ENCODE results near the gene RPP25L. TPM values are rescaled to one million over a fixed set of nuclear protein-coding genes. Genes with fewer than 3 reads are reported as not detected.

The RPP25L gene, protein sequence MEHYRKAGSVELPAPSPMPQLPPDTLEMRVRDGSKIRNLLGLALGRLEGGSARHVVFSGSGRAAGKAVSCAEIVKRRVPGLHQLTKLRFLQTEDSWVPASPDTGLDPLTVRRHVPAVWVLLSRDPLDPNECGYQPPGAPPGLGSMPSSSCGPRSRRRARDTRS
- total RNA-seq (2022; extraction: Qiagen RNA extraction; ENCODE audit: low read depth), result 28.5 to 47.8 TPM (median 42.7 TPM) in 5 replicates

DNA sequence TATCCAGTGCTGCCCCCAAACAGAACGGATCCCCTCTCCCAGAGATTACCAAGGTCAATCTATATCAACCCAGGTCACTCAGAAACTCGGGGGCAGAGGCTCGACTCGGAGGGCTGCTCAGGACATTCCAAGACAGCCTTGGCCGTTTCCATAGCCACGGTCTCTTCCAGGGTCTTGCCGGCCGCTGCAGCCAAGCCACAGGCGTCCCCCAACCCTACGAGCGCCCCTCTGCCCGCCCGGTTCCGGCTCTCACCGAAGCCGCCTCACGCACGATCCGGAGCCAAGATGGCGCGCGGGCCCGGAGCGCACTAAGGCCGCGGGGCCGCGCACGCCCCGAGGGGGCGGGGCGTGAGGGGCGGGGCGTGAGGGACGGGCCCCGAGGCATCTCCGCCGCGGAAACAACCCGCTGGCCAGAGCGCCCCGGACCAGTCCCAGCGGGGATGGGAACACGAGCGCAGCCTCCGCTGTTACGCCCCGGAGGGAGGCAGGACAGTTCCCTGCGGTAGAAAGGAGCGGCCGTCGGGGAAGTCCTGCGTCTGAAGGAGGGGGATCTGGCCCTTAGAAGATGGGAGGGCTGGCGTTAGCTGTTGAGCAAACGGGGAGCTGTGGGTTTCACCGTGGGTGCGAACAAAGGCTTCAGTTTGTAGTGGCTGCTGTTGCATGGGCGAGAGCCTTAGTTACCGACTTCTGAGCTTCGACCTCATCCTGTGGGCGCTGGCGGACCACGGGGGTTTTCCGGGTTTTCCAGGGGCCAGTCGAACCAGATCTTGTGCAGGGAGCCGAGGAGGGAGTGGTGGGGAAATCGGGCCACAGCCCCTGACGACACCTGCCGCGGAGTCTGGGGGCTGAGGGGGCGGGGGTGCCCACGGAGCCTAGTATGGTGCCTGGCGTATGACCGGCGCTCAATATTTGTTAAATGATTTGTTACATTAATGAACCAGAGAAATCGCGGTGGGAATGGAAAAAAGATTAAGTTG, at the start of gene RPP25L:
Gene RPP25L, minus strand, starts transcription at position 287 of the 977 bp plus-strand sequence. CDS start 801 bp downstream, outside the sequence.

DNA sequence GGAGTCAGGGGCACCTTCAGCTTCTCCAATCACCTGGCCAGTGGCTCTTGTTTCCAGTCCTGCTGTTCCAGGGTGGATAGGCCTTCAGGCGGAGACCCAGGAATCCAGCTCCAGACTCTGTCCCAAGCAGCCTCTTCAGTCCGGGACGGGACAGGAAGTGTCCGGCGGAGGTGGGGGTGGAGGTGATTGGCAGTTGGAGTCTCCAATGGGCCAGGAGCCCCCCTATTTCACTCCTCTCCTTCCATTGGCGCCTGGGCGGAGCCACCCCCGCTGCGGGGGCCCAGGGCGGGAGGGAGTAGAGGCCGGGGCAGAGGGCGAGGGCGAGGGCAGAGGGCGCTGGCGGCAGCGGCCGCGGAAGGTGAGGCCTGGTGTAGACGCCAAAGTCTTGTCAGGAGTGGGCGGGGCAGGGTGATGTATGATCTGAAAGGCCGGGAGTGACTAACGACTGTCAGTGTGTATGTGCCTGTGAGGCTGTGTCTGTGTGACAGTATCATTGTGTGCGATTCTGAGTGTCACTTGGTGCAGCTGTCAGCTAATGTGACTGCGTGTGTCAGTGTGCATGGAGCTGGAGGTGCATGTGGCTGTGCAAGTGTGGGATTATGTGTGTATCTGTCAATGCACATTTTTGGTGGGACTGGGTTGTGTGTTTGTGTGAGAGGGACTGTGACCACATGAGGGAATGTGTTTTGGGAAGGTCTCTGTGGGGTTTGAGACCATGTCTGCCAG, 40.1 kb upstream of the RPP25L start, which contains the start of gene IL11RA:
Gene IL11RA, plus strand, starts transcription at position 310 of the 726 bp plus-strand sequence. CDS start 3,033 bp downstream, outside the sequence.

DNA sequence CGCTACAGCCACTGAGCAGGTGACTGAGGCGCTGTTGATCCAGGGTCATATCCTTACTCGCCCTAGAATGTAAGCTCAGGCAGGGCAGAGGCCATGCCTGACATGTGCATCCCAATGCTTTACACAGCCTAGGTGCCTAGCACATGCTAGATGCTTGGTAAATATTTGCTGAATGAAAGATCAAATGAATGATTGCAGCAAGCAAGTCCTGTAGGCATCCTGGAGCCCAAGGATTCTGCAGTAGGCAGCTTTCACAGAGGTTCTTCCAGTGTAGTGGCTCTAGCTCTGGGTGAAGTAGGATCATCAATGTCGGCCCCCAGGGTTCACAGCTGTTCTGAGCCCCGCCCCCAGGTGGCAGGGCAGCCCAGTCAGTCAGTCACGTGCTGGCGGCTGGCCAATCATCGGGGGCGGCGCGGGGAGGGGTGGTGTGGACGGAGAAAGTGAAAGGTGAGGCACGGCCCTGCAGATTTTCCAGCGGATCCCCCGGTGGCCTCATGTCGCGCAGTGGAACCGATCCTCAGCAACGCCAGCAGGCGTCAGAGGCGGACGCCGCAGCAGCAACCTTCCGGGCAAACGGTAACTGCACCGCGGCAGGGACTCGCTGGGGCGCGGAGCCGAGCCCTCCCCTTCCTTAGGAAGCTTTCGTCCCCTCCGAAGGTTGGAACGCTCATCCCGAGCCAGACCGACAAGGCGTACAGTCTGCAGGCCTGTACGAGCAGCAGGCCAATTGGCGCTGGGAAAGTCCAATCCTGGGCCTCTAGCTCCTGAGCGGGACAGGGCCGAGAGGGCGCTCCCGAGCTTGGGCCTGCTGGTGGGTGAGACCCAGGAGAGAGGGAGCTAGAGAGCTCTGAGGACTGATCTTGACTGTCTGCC, 34.5 kb upstream of the RPP25L start, which contains the start of gene GALT:
Gene GALT, plus strand, starts transcription at position 465 of the 873 bp plus-strand sequence. Its CDS starts 30 bp downstream, at position 495.

DNA sequence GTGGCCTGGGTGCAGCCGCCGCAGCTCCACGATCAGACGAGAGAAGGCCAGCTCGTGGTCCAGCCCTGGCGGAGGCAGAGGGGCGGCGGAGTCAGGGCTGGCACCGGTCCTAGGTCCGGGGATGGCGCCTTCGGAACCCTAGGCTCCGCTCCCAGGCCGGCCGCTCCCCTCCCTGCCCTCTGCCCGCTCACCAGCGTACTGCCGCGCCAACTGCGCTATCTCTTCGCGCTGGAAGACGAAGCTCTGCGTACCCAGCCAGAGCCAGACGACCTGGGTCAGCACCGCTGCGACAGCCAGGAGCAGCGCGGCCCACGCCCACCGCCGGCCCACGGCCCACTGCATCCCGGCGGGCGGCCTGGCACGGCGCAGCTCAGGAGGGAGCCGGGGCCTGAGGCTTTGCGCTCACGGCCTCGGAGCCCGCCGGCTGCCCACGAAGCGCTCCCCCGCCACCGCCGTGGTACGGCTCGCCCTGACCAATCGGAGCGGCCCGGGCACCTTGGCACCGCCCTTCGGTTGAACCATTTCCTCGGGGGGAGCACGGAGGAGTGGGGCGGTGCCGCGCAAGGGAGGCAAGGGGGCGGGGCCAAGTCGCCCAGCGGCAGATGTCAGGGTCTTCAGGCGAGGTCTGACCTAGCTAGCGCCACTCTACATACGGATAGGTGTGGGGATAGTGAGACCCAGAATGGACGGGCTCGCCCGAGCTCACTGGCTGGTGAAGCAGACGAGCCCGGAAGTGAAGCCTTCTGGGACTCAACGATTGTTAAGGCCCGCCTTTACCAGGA, 25.6 kb upstream of the RPP25L start, which contains the start of gene SIGMAR1:
Gene SIGMAR1, minus strand, starts transcription at position 432 of the 782 bp plus-strand sequence. Its CDS starts 90 bp downstream, at position 342.

DNA sequence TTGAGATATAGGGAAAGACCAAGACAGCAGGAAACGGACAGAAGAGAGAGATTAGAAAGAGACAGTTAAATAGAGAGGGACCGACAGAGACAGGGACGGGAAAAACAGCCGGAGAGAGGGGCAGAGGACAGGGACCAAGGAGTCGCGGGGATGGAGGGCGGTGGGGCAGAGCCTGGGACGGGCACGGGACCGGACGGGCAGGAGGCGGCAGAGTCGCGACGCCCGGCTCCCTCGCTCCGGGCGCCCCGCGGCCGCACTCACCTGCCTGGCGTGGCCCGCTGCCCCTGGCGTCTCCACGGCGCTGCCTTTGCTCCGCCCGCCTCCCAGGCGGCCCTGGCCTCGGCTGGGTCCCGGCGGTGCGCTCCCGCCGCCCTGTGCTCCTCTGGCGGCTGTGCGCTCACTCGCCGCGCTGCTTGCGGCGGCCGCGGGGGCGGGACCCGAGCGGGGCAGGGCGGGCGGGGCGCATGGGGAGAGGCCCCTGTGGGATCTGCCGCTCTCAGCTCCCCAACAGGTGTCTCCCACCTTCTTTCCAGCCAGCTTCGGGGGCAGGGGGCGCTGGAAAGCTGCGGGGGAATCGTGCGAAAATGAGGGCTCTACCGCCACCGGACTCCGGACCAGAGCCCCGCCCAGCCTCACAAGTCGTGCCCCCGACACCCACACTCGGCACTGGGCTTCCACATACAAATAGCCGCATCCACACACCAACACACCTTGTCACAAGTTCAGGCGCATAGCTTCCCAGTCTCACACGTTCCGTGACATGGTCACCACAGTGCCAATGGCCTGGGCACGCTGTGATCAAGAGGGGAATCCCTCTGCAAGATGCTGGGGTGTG, 17.0 kb upstream of the RPP25L start, which contains the start of gene ARID3C:
Gene ARID3C, minus strand, starts transcription at position 411 of the 835 bp plus-strand sequence. CDS start 1,052 bp downstream, outside the sequence.

DNA sequence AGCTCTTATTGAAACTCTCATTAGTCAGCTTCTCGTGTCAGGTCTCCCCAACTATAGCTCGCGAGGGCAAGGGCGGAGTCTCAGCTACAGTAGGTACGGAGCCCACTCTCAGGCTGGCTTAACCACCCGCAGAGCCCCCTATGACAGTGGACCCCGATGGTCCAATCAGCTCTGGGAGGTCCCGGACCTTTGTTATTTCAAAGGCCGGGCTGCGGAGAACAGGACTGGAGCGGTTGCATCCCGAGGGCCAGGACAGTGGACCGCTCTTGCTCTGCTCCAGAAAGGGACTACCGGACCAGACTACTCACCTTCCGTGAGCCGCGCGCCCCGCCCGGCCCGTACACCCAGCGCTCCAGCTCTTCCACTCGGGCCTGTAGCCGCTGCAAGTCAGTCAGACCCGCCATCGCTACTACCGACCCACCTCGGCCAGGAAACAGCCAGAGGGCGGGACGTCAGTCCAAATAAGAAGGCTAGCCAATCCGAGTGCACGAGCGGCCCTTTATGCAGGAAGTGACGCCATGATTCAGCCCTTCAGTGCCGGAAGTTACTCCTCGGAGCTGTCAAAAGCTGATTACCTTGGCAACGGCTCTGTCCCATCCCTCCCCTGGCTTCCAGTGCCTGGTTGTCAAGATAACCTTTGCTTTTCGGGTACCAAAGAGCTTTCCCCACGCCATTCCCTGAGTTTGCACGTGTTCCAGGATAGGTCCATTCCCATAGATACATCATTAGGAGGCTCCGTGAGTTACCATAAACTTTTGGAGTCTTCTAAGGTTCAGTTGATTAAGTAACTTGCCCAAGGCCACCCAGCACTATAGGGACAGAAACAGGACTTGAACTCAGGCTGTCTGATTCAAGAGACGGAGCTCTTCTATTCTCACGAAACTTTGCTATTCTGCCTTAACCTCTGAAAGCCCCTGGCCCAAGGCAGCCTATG, 8.4 kb upstream of the RPP25L start, which contains the start of gene DCTN3:
Gene DCTN3, minus strand, starts transcription at position 435 of the 934 bp plus-strand sequence. Its CDS starts 31 bp downstream, at position 404.

DNA sequence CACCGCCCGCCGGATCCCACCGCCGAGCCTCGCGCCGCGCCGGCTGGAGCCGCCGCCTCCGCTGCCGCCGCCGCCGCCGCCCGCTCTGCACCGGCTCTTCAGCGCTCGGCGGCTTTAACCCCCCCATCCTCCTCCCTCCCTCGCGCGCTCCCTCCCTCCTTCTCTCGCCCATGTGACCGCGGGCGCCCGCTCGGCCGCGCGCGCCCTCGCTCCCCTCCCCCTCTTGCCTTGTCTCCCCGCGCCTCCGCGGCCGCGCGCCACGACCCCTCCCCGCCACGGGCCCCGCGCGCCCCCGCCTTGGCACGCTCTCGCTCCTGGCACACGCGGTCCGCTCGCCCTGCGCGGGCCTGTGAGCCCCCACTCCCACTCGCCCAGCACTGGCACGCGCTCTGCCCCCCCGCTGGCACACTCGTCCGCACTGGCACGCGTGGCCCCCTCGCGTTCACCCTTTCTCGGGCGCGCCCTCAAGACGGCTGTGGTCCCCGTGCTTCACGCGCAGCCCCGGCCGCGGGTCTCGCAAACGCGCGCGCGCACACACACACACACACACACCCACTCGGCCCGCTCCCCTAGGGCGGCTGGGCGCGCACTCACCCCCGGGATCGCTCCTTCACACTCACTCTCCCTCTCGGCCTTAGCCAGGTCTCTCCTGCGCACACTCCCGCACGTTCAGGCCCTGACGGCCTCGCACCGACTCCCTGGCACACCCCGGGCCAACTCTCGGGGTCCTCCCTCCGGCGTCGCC, 22.1 kb downstream of the RPP25L start, which contains the start of gene CNTFR:
Gene CNTFR, minus strand, starts transcription at position 89 of the 745 bp plus-strand sequence. CDS start 20,743 bp downstream, outside the sequence.

Other genes starting within 250 kb of the RPP25L start
- gene MYORG, start 235.2 kb downstream of the RPP25L start, total RNA-seq (2022; extraction: Qiagen RNA extraction; ENCODE audit: low read depth), result 3.5 to 6.2 TPM (median 5.2 TPM) in 5 replicates
- gene FAM219A, start 153.5 kb downstream of the RPP25L start, total RNA-seq (2022; extraction: Qiagen RNA extraction; ENCODE audit: low read depth), result 13.0 to 18.8 TPM (median 18.4 TPM) in 5 replicates
- 0.29 TPM in 1 of 5 replicates, not detected in the others for gene DNAI1, start 153.3 kb downstream of the RPP25L start, total RNA-seq (2022; extraction: Qiagen RNA extraction; ENCODE audit: low read depth)
- 0.87 to 2.9 TPM (median 2.3 TPM) in 5 replicates for gene ENHO, start 89.1 kb downstream of the RPP25L start, total RNA-seq (2022; extraction: Qiagen RNA extraction; ENCODE audit: low read depth)
- gene CNTFR, start 22.4 kb downstream of the RPP25L start, total RNA-seq (2022; extraction: Qiagen RNA extraction; ENCODE audit: low read depth), result 0.08 to 0.20 TPM (median 0.09 TPM) in 3 of 5 replicates, not detected in the others
- 80.3 to 123 TPM (median 106 TPM) in 5 replicates for gene DCTN3, start 8.4 kb upstream of the RPP25L start, total RNA-seq (2022; extraction: Qiagen RNA extraction; ENCODE audit: low read depth)
- gene ARID3C, start 17.0 kb upstream of the RPP25L start, total RNA-seq (2022; extraction: Qiagen RNA extraction; ENCODE audit: low read depth), result 0.13 to 0.23 TPM (median 0.19 TPM) in 3 of 5 replicates, not detected in the others
- 151 to 215 TPM (median 198 TPM) in 5 replicates for gene SIGMAR1, start 25.7 kb upstream of the RPP25L start, total RNA-seq (2022; extraction: Qiagen RNA extraction; ENCODE audit: low read depth)
- 15.3 to 24.9 TPM (median 17.3 TPM) in 5 replicates for gene GALT, start 34.6 kb upstream of the RPP25L start, total RNA-seq (2022; extraction: Qiagen RNA extraction; ENCODE audit: low read depth)
- 5.1 to 8.3 TPM (median 7.1 TPM) in 5 replicates for gene IL11RA, start 40.1 kb upstream of the RPP25L start, total RNA-seq (2022; extraction: Qiagen RNA extraction; ENCODE audit: low read depth)
- 0.25 to 0.94 TPM (median 0.34 TPM) in 3 of 5 replicates, not detected in the others for gene CCL27, start 50.6 kb upstream of the RPP25L start, total RNA-seq (2022; extraction: Qiagen RNA extraction; ENCODE audit: low read depth)
- gene CCL19, start 79.2 kb upstream of the RPP25L start, total RNA-seq (2022; extraction: Qiagen RNA extraction; ENCODE audit: low read depth), result not detected in 5 replicates
- not detected in 5 replicates for gene CCL21, start 98.0 kb upstream of the RPP25L start, total RNA-seq (2022; extraction: Qiagen RNA extraction; ENCODE audit: low read depth)